HL-60 (cell line): Measurements from ENCODE around the gene DOCK9.

Experiments
- DNase-seq, 2 experiments: peaks; one replicate each; pipeline ENCODE4 v3.0.0-alpha.2; 2010 to 2020; ENCODE audit warnings: low read depth in 1 of 2, low spot score in 1 of 2
- H3K27ac ChIP-seq: fragments of 250-450 bp; sonication (Bioruptor Pico); replicated peaks from 2 replicates; pipeline ENCODE4 v1.5.1; 2020; ENCODE audit warnings: mild to moderate bottlenecking, moderate library complexity
- H3K27me3 ChIP-seq: fragments of 250-450 bp; sonication (Bioruptor Pico); 2 replicates; pipeline ENCODE4 v1.5.1; 2021; ENCODE audit warnings: mild to moderate bottlenecking, moderate library complexity; ENCODE audit not compliant: insufficient read depth, poor library complexity, severe bottlenecking
- H3K4me3 ChIP-seq: replicated peaks from 2 replicates; pipeline ENCODE4 v1.5.1; 2011; ENCODE audit warnings: mild to moderate bottlenecking, control low read depth, low read length; ENCODE audit not compliant: insufficient read depth
- GABPA ChIP-seq: IDR thresholded peaks from 2 replicates; pipeline ENCODE4 v1.6.1; 2012; ENCODE audit warnings: low read depth
- POLR2AphosphoS5 ChIP-seq: IDR thresholded peaks from 2 replicates; pipeline ENCODE4 v1.6.1; 2012; ENCODE audit warnings: low read depth
- SPI1 ChIP-seq: IDR thresholded peaks from 2 replicates; pipeline ENCODE4 v1.6.1; 2012; ENCODE audit warnings: low read depth, mild to moderate bottlenecking, borderline replicate concordance
- TF ChIP-seq, protein P1 (sequence below): IDR thresholded peaks from one replicate; pipeline ENCODE4 v1.5.1; 2011; ENCODE audit warnings: low read length, control low read depth, inconsistent platforms; ENCODE audit not compliant: insufficient read depth
- TF ChIP-seq, protein P2 (sequence below): IDR thresholded peaks from 2 replicates; pipeline ENCODE4 v1.6.1; 2012; ENCODE audit warnings: low read depth; ENCODE audit not compliant: insufficient replicate concordance

Gene DOCK9

GRCh38 chr13:98972627-98973026, 5.2 kb downstream of the DOCK9 start:
- Histone ChIP-seq H3K27ac (no peak overlapping the region), H3K4me3 (no peak overlapping the region), H3K27me3 (peaks cover 22% of the 10 kb centered on the region)
- DNase-seq = no peak
- TF ChIP-seq, protein P1, sequence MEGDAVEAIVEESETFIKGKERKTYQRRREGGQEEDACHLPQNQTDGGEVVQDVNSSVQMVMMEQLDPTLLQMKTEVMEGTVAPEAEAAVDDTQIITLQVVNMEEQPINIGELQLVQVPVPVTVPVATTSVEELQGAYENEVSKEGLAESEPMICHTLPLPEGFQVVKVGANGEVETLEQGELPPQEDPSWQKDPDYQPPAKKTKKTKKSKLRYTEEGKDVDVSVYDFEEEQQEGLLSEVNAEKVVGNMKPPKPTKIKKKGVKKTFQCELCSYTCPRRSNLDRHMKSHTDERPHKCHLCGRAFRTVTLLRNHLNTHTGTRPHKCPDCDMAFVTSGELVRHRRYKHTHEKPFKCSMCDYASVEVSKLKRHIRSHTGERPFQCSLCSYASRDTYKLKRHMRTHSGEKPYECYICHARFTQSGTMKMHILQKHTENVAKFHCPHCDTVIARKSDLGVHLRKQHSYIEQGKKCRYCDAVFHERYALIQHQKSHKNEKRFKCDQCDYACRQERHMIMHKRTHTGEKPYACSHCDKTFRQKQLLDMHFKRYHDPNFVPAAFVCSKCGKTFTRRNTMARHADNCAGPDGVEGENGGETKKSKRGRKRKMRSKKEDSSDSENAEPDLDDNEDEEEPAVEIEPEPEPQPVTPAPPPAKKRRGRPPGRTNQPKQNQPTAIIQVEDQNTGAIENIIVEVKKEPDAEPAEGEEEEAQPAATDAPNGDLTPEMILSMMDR = no peak
- TF ChIP-seq, protein P2, sequence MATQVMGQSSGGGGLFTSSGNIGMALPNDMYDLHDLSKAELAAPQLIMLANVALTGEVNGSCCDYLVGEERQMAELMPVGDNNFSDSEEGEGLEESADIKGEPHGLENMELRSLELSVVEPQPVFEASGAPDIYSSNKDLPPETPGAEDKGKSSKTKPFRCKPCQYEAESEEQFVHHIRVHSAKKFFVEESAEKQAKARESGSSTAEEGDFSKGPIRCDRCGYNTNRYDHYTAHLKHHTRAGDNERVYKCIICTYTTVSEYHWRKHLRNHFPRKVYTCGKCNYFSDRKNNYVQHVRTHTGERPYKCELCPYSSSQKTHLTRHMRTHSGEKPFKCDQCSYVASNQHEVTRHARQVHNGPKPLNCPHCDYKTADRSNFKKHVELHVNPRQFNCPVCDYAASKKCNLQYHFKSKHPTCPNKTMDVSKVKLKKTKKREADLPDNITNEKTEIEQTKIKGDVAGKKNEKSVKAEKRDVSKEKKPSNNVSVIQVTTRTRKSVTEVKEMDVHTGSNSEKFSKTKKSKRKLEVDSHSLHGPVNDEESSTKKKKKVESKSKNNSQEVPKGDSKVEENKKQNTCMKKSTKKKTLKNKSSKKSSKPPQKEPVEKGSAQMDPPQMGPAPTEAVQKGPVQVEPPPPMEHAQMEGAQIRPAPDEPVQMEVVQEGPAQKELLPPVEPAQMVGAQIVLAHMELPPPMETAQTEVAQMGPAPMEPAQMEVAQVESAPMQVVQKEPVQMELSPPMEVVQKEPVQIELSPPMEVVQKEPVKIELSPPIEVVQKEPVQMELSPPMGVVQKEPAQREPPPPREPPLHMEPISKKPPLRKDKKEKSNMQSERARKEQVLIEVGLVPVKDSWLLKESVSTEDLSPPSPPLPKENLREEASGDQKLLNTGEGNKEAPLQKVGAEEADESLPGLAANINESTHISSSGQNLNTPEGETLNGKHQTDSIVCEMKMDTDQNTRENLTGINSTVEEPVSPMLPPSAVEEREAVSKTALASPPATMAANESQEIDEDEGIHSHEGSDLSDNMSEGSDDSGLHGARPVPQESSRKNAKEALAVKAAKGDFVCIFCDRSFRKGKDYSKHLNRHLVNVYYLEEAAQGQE = no peak
- TF ChIP-seq GABPA = no peak
- no peak for TF ChIP-seq POLR2AphosphoS5
- no peak for TF ChIP-seq SPI1

- no peak for DNase-seq
- no peak overlapping the region for H3K27ac ChIP-seq
- TF ChIP-seq, protein P1 = no peak
- TF ChIP-seq, protein P2 = no peak
- no peak for TF ChIP-seq POLR2AphosphoS5
- TF ChIP-seq GABPA = no peak
- no peak for TF ChIP-seq SPI1
- H3K4me3 ChIP-seq = no peak overlapping the region
- H3K27me3 ChIP-seq = peaks cover 22% of the 10 kb centered on the region
Measured at GRCh38 chr13:98972059-98972458, 5.8 kb downstream of the DOCK9 start.

- Histone ChIP-seq H3K4me3 (no peak overlapping the region), H3K27me3 (peaks cover 15% of the 10 kb centered on the region), H3K27ac (no peak overlapping the region)
- DNase-seq = no peak
- no peak for TF ChIP-seq POLR2AphosphoS5
- TF ChIP-seq, protein P2 = no peak
- TF ChIP-seq GABPA = no peak
- TF ChIP-seq, protein P1 = no peak
- TF ChIP-seq SPI1 = no peak
Measured at GRCh38 chr13:98970330-98970729, 7.5 kb downstream of the DOCK9 start.
